ENCODE data around the gene SLIRP.
"Not testable (repeated sequence)": the region's sequence is repeated elsewhere in the genome, so short reads cannot be mapped to it uniquely, and the experiment has no call there.

Gene SLIRP

GRCh38 chr14:77741438-77741837 is 33.5 kb downstream of the SLIRP start:
- no peak for DNase-seq (ENCODE audit: low read depth in 2 of 2)

GRCh38 chr14:77746064-77746702 is 38.3 kb downstream of the SLIRP start:
- DNase-seq (ENCODE audit: low read depth in 2 of 2): no peak

DNA sequence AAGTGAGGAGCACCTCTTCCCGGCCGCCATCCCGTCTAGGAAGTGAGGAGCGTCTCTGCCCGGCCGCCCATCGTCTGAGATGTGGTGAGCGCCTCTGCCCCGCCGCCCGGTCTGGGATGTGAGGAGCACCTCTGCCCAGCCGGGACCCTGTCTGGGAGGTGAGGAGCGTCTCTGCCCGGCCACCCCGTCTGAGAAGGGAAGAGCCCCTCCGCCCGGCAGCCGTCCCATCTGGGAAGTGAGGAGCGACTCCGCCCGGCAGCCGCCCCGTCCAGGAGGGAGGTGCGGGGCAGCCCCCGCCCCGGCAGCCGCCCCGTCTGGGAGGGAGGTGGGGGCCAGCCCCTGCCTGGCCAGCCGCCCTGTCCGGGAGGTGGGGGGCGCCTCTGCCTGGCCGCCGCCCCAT is 39.5 kb downstream of the SLIRP start:
- DNase-seq (ENCODE audit: low read depth in 2 of 2): not testable (repeated sequence)

DNA sequence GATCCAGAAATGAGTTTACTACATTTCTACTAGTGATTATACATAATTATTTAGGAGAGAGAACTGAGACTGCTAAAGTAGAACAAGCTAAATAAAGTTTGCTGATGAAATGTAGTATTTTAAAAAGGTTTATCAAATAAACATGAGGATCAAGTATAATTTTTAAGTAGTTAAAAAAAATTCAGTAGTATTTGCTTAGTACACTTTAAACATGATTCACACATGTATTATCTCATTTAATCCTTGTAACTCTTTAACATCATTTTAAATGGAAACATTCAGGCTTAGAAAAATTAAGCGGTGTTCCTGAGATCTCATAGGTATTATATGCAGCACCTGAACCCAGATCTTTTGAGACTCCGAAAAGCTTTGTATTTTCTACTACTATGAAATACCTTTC is 44.4 kb downstream of the SLIRP start:
- DNase-seq (ENCODE audit: low read depth in 2 of 2): no peak

GRCh38 chr14:77752799-77753516 is 45.1 kb downstream of the SLIRP start:
- no peak for DNase-seq (ENCODE audit: low read depth in 2 of 2)

DNA sequence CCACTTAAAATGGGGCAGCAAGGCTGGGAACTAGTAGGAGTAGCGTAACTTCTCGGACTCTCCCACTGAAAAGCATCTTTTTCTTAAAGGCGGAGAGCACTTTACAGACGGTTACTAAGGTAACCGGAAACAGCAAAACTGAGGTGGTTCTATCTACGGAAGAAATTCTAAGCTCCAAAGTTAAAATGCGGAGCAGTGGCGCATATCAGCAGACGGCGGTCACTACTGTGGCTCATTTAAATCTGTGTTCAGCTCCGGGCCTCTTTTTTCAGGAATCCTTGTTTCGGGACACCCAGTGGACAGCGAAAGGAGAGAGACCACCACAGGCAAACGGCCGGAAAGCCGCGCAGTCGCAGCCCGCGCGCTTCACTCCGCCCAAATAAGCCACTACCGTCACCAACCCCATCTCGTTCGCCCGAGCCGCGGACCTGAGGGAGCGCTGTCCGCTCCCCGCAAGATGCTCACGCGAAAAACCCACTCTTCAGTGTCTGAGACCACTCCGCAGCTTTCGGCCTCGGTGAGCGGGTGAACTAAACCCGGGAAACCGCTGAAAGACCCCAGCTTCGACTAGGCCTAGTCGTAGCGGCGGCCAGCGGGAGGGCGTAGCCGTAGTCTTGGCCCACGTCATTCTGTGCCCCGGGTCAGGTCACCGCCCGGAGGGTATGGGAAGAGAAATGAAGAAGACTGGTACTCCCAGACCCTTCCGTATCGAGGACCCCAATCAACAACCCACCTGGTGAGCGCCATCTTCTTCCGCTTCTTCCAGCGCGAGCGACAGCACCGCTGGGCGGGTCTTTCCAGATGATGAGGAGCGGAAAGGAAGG is 52.7 kb downstream of the SLIRP start, which contains the start of gene SNW1:
Gene SNW1 (minus strand): TSS at position 776 of the 824 bp plus-strand sequence. CDS start 29 bp downstream, at position 747.
- DNase-seq (ENCODE audit: low read depth in 2 of 2): peak; percentile 75 to 80

DNA sequence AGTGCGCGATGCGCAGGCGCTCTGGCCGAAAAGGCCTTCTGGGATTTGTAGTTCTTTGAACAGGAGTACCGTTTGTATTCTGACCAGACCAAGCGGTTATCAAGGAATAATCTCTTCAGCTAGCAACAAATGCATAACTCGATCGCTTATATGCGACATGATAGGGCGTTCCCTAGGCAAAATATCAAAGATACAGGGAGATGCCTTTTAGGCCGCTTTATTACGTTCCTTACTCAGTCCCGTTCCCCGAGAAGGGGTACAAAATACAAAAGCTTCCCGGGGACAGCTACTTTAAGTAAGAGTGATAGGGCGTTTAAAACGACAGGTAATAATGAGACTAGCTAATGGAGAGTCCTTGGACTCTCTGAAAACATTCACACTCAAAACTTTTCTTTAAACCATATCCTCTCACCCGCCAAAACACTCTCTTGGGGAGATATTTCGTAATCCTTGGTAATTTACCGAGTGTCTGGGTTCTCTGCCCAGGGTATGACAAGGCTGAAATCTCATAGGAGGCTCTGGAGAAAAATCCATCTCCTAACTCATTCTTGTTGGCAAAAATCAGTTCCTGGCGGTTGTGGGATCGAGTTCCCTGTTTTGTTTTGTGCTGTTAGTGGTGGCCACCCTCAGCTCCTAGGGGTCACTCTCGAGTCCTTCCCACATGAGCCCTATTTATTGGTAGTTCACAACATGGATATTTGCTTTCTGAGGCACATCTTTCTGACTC is 53.5 kb downstream of the SLIRP start:
- DNase-seq (ENCODE audit: low read depth in 2 of 2): no peak

- no peak for DNase-seq (ENCODE audit: low read depth in 2 of 2)
Measured at GRCh38 chr14:77763316-77763715, 55.4 kb downstream of the SLIRP start.

DNA sequence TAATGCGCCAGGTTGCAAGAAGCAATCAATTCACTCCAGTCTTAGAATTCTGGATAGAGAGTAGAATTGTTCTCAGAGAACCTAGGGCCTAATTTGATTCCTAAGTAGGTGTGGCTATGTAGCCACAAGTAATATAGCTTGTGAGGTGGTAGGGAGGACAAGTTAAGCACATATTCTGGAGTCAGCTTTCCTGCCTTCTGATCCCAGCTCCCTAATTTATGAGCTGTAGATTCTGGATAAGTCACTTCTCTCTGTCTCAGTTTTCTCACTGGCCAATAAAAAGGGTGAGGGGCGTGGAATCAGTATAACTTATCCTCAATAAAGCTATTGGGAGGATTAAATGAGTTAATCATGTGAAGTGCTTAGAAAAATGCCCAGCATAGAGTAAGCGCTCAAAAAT is 56.1 kb downstream of the SLIRP start:
- DNase-seq (ENCODE audit: low read depth in 2 of 2): no peak

All from stimulated activated CD8-positive, alpha-beta memory T cell treated with anti-CD3 and anti-CD28 coated beads, Interleukin-7, amount 100 ng/mL, for 1 hour (primary cell).